ENCODE results near the gene NPR3.
"Not testable (repeated sequence)": the region's sequence is repeated elsewhere in the genome, so short reads cannot be mapped to it uniquely, and the experiment has no call there.

Gene NPR3

DNA sequence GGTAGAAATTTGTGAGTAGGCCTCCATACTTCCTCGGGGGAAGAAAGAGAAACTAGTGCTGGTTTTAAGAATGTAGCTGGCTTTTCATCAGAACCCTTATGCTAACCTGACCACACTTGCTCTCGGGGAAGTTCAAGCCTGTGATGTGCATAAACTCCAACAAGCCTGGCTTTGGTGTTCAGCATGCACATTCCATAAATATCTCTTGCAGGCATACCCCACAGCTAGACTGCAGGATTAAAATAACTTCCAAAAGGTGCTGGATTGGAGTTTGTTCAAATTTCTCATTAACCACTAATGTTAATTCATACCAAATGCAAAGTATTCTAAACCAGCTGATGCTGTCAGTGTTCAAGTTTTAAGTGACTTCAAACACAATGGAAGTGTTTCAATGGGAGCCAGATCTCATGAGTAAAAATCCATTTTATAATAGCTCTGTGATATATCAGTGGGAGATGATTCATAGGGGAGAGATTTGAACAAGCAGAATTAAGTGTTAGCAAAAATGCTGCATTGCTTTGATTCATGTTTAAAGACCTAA, 79.4 kb downstream of the NPR3 start:
- Histone ChIP-seq H3K4me3 (ENCODE audit: insufficient read length, low read depth) (no peak overlapping the region), H3K4me1 (ENCODE audit: insufficient read depth, insufficient read length) (no peaks in the 10 kb centered on the region), H3K27me3 (ENCODE audit: insufficient read depth, insufficient read length) (no peaks in the 10 kb centered on the region), H3K36me3 (ENCODE audit: insufficient read depth, insufficient read length, low read length) (no peaks in the 10 kb centered on the region), H3K9ac (ENCODE audit: insufficient read length, low read depth) (no peak overlapping the region), H3K9me3 (ENCODE audit: insufficient read depth, low read length) (no peaks in the 10 kb centered on the region)
- TF ChIP-seq ZNF274 (IDR thresholded peaks at IDR 0.05; ENCODE audit: low read depth, low read length) (no peak), YY1 (IDR thresholded peaks at IDR 0.05; ENCODE audit: insufficient read depth, insufficient read length) (no peak), SUZ12 (IDR thresholded peaks at IDR 0.05; ENCODE audit: extremely low read depth, insufficient read depth, insufficient read length) (no peak)
- DNase-seq (ENCODE audit: low read depth, low spot score): no peak

GRCh38 chr5:32791536-32792243, 80.6 kb downstream of the NPR3 start:
- no peak for DNase-seq (ENCODE audit: low read depth, low spot score)
- Histone ChIP-seq H3K9ac (ENCODE audit: insufficient read length, low read depth) (no peak overlapping the region), H3K4me1 (ENCODE audit: insufficient read depth, insufficient read length) (no peaks in the 10 kb centered on the region), H3K27me3 (ENCODE audit: insufficient read depth, insufficient read length) (no peaks in the 10 kb centered on the region), H3K4me3 (ENCODE audit: insufficient read length, low read depth) (no peak overlapping the region), H3K36me3 (ENCODE audit: insufficient read depth, insufficient read length, low read length) (no peaks in the 10 kb centered on the region), H3K9me3 (ENCODE audit: insufficient read depth, low read length) (no peaks in the 10 kb centered on the region)
- TF ChIP-seq ZNF274 (IDR thresholded peaks at IDR 0.05; ENCODE audit: low read depth, low read length): no peak

DNA sequence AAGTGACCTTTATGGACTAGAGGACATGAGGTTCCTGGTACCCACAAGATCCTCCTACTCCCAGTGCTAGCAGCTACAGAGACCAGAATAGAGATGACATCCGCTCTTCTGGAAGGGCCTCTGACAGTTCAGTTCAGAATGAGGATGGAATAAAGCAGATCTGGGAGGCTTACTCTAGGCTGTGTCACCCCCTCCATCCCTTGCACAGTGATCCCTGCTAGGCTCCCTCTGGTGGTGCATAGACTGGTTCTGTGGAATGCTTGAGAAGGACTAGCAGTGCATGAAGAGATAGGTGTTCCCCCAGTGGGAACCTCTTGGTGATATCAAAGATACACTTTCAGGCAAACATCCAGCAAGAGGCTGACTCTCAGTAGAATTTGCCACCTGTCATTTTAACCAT, 83.0 kb downstream of the NPR3 start:
- TF ChIP-seq YY1 (IDR thresholded peaks at IDR 0.05; ENCODE audit: insufficient read depth, insufficient read length): no peak
- TF ChIP-seq ZNF274 (IDR thresholded peaks at IDR 0.05; ENCODE audit: low read depth, low read length): no peak
- no peak for TF ChIP-seq SUZ12 (IDR thresholded peaks at IDR 0.05; ENCODE audit: extremely low read depth, insufficient read depth, insufficient read length)
- no peak for DNase-seq (ENCODE audit: low read depth, low spot score)

DNA sequence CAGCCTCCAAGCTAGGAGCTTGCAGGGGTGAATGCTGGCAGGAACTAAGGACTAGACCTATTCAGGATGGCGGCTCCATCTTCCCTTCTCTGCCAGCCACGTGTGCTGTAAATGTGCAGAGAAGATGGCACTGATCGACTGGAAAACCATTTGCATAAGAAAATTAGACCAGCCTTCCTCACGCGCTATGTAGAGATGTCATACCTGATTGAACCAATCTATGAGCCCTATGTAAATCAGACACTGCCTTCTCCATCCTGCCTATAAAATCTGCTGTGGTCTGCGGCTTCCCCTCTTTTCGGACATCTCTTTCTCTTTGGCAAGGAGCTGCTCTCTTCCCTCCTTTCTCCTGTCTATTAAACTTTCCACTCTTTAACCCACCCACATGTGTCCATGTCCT, 91.6 kb downstream of the NPR3 start:
- TF ChIP-seq YY1 (IDR thresholded peaks at IDR 0.05; ENCODE audit: insufficient read depth, insufficient read length): no peak
- H3K27me3 ChIP-seq (ENCODE audit: insufficient read depth, insufficient read length): no peaks in the 10 kb centered on the region
- no peak overlapping the region for H3K9ac ChIP-seq (ENCODE audit: insufficient read length, low read depth)
- no peaks in the 10 kb centered on the region for H3K4me1 ChIP-seq (ENCODE audit: insufficient read depth, insufficient read length)
- H3K36me3 ChIP-seq (ENCODE audit: insufficient read depth, insufficient read length, low read length): no peaks in the 10 kb centered on the region
- DNase-seq (ENCODE audit: low read depth, low spot score): no peak
- no peak overlapping the region for H3K4me3 ChIP-seq (ENCODE audit: insufficient read length, low read depth)
- peaks cover 8% of the 10 kb centered on the region; the same call in 1 of the 2 replicates for H3K9me3 ChIP-seq (ENCODE audit: insufficient read depth, low read length)

More for the DNA sequence above, 83.0 kb downstream of the NPR3 start:
- Histone ChIP-seq H3K36me3 (ENCODE audit: insufficient read depth, insufficient read length, low read length) (no peaks in the 10 kb centered on the region), H3K4me1 (ENCODE audit: insufficient read depth, insufficient read length) (no peaks in the 10 kb centered on the region), H3K27me3 (ENCODE audit: insufficient read depth, insufficient read length) (no peaks in the 10 kb centered on the region), H3K9me3 (ENCODE audit: insufficient read depth, low read length) (no peaks in the 10 kb centered on the region), H3K4me3 (ENCODE audit: insufficient read length, low read depth) (no peak overlapping the region), H3K9ac (ENCODE audit: insufficient read length, low read depth) (no peak overlapping the region)

- no peaks in the 10 kb centered on the region for H3K4me1 ChIP-seq (ENCODE audit: insufficient read depth, insufficient read length)
- TF ChIP-seq YY1 (IDR thresholded peaks at IDR 0.05; ENCODE audit: insufficient read depth, insufficient read length): no peak
- TF ChIP-seq SUZ12 (IDR thresholded peaks at IDR 0.05; ENCODE audit: extremely low read depth, insufficient read depth, insufficient read length): no peak
- TF ChIP-seq ZNF274 (IDR thresholded peaks at IDR 0.05; ENCODE audit: low read depth, low read length): no peak
- H3K36me3 ChIP-seq (ENCODE audit: insufficient read depth, insufficient read length, low read length): no peaks in the 10 kb centered on the region
- H3K9ac ChIP-seq (ENCODE audit: insufficient read length, low read depth): no peak overlapping the region
- H3K9me3 ChIP-seq (ENCODE audit: insufficient read depth, low read length): peaks cover 8% of the 10 kb centered on the region; the same call in 1 of the 2 replicates
- no peaks in the 10 kb centered on the region for H3K27me3 ChIP-seq (ENCODE audit: insufficient read depth, insufficient read length)
- DNase-seq (ENCODE audit: low read depth, low spot score): no peak
- no peak overlapping the region for H3K4me3 ChIP-seq (ENCODE audit: insufficient read length, low read depth)
These were observed 92.5 kb downstream of the NPR3 start for GRCh38 chr5:32803656-32804055.

DNA sequence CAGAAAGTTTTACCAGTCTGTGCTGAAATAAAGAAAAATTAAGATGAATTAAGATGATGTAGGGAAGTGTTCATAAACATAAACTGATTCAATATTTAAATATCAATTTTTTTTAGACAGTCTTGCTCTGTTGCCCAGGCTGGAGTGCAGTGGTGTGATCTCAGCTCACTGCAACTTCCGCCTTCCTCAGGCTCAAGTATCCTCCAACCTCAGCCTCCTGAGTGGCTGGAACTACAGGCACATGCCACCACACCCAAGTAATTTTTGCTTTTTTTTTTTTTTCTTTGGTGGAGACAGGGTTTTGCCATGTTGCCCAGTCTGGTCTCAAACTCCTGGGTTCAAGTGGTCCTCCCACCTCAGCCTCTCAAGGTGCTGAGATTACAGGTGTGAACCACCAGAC, 94.3 kb downstream of the NPR3 start:
- H3K4me1 ChIP-seq (ENCODE audit: insufficient read depth, insufficient read length); H3K9me3 ChIP-seq (ENCODE audit: insufficient read depth, low read length); H3K9ac ChIP-seq (ENCODE audit: insufficient read length, low read depth); H3K4me3 ChIP-seq (ENCODE audit: insufficient read length, low read depth); H3K27me3 ChIP-seq (ENCODE audit: insufficient read depth, insufficient read length); H3K36me3 ChIP-seq (ENCODE audit: insufficient read depth, insufficient read length, low read length); DNase-seq (ENCODE audit: low read depth, low spot score): not testable (repeated sequence)

- DNase-seq (ENCODE audit: low read depth, low spot score): no peak
- TF ChIP-seq YY1 (IDR thresholded peaks at IDR 0.05; ENCODE audit: insufficient read depth, insufficient read length): no peak
- no peak for TF ChIP-seq ZNF274 (IDR thresholded peaks at IDR 0.05; ENCODE audit: low read depth, low read length)
- TF ChIP-seq SUZ12 (IDR thresholded peaks at IDR 0.05; ENCODE audit: extremely low read depth, insufficient read depth, insufficient read length): no peak
- peaks cover 8% of the 10 kb centered on the region; the same call in 1 of the 2 replicates for H3K9me3 ChIP-seq (ENCODE audit: insufficient read depth, low read length)
- H3K4me3 ChIP-seq (ENCODE audit: insufficient read length, low read depth): no peak overlapping the region
- no peaks in the 10 kb centered on the region for H3K4me1 ChIP-seq (ENCODE audit: insufficient read depth, insufficient read length)
- H3K9ac ChIP-seq (ENCODE audit: insufficient read length, low read depth): no peak overlapping the region
- no peaks in the 10 kb centered on the region for H3K27me3 ChIP-seq (ENCODE audit: insufficient read depth, insufficient read length)
- H3K36me3 ChIP-seq (ENCODE audit: insufficient read depth, insufficient read length, low read length): no peaks in the 10 kb centered on the region
These were observed 95.0 kb downstream of the NPR3 start for GRCh38 chr5:32805971-32806638.
